HG02588 (cell line): Measurements from ENCODE around the gene EPB41L1.

Experiments used
- ATAC-seq: cut with Tn5 transposase; IDR thresholded peaks from one replicate; pipeline ENCODE4 v1.9.1; 2021; ENCODE audit warnings: mild to moderate bottlenecking, moderate library complexity; ENCODE audit not compliant: unreplicated experiment

The EPB41L1 gene

DNA sequence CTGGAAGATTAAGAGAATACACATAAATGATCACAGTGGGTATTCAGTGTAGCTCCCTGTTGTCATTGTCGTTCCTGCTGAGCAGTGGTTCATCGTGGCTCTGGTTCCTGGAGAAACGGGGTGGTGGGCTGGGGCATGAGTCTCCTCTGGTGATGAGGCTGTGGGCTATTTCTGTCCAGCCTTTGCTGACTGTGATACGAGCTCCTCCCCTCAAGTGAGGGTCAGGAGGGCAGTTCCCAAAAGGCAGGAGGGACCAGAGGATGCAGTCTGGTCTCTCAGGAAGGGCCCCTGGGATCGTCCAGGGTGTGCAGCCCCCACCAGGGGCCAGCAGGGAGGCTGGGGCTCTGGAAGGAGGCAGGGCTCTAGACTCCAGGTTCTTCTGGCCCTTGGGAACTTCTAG is 120.5 kb downstream of the EPB41L1 start:
- ATAC-seq = no peak

DNA sequence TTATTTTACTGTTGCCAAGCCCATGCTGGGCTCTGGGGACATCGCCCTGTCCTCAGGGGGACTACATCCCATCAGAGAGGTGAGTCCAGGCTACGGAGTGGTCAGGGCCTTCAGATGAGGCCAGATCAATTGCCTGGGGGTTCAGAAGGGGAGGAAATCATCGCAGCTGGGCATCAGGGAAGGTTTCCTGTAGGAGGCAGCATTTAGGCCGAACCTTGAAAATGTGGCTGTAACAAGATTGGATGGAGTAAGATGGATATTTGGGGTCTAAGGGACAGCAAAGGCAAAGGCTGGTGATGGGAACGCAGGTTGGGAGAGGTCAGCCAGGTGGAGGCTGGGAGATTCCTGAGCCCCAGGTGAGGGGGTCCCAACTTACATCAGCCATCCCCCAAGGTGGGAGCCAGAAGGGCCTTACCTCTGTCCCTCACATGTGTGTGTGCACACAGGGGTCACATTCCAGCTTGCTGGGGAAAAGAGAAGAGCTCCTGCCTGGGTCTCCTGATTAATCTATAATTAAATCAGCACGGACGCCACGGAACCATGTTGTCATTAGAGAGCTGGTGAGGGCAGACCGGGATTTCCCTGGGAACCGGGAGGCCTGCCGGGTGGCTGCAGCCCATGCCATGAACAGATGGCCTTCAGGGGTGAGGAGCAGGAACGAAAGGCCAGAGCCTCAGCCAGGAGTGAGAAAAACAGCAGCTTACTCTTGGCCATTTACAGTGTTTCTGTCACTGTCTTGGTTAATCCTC is 121.1 kb downstream of the EPB41L1 start:
- ATAC-seq = no peak

DNA sequence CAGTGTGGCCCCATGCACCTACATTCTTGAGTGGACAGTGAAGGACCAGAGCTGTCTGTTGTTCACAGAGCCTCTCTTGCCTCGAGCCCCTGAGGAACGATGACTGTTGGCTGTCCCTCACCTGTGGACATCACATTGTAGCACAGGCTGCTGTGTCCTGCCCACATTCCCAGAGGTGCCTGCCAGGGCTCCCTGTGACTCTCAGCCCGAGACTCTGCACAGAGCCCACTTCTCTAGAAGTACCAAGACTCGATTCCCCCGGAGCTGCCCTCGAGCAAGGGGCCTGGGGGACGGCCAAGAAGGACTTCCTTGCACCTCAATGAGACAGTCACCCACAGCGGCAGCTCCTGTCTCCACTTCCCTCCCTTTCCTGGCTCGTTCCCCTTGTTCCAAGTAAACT is 123.0 kb downstream of the EPB41L1 start:
- ATAC-seq = no peak

DNA sequence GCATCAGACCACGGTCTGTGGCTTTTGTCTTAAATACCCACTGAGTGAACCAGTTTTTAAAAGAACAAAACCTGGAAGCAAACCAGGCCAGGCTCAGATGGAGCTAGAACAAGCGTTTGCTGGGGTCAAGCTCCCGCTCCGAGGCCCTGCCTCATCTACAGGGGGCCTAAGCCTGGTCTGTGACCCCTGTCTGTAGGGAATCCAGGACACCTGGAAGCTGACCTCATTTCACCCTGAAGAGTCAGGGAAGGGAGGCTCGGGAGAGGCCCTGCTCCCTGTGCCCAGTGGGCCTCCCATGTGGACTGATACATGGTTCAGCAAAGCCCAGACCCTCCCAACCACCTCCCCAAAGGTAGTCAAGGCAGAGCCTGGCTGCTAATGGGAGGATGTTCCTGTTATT is 124.8 kb downstream of the EPB41L1 start:
- no peak for ATAC-seq

DNA sequence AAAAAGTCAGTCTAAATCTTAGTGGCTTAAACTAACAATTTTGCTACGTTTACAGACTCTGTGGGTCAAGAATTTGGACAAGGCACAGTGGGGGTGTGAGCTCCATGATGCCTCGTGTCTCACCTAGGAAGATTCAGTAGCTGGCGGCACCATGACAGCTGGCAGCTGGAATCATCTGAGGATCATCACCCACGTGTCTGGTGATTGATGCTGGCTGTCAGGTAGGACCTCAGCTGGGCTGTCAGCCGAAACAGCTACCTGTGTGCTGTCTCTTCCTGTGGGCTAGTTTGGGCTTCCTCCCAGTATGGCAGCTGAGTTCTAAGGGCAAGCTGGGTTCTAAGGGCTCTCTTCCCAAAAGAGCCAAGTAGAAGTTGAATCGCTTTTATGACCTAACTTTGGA is 125.2 kb downstream of the EPB41L1 start:
- ATAC-seq = no peak

DNA sequence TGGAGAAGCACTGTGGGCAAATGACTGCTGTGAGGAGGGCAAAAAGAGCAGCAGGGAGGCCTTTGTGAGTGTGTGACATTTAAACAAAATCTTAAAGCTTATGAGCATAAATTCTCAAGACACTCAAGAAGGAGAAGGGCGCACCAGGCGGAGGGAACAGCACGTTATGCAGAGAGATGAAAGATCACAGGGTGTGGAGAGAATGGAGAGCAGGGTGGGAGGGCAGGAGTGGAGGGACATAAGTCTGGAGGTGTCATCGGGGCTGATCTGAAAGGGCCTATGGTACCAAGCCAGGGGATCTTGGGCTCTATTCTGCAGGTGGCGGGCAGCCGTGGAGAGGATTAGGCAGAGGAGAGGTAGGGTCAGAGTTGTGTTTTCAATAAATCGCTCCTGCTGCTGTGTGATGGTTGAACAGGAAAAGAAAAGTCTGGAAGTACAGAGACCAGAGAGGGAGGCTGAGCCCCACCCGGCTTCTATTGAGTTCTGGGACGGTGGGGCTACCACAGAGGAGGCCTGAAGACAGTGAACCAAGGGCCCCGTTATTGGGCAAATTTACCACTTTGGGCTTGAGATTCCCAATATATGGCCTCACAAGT is 127.3 kb downstream of the EPB41L1 start:
- no peak for ATAC-seq
